H1 (cell line): ENCODE data around the gene SUOX. TPM values are rescaled to one million over a fixed set of nuclear protein-coding genes. Genes with fewer than 3 reads are reported as not detected.

ENCODE experiments used
- CTCF ChIA-PET: fragments of 300-600 bp; sonication (Branson Sonifier 250); formaldehyde crosslinking; loops from one replicate; lab custom pipeline; 2021; ENCODE audit not compliant: partially characterized antibody; lab: Charles Lee
- POLR2A ChIA-PET: fragments of 300-600 bp; sonication (Branson Sonifier 250); formaldehyde crosslinking; loops from one replicate; lab custom pipeline; 2021; ENCODE audit warnings: inconsistent platforms; ENCODE audit not compliant: partially characterized antibody; lab: Charles Lee
- DNase-seq, 2 experiments: peaks; one replicate each; pipeline versions ENCODE4 v3.0.0 to v3.0.0-alpha.2; 2010 to 2022; ENCODE audit warnings: low spot score in 2 of 2, low read depth in 1 of 2, mixed read lengths in 1 of 2
- FAIRE-seq: peaks from 2 replicates; lab custom pipeline; 2011; peaks lifted over from hg19 to GRCh38; lab: Jason Lieb, UNC
- H2AFZ ChIP-seq: 2 replicates; pipeline ENCODE4 v1.8.1; 2012; ENCODE audit warnings: low read length, inconsistent platforms
- H2AK5ac ChIP-seq: 2 replicates; pipeline ENCODE4 v1.6.1; 2013; ENCODE audit warnings: low read depth, low read length
- H2BK120ac ChIP-seq: replicated peaks from 2 replicates; pipeline ENCODE3; 2013; ENCODE audit warnings: low read depth, low read length, inconsistent platforms
- H2BK12ac ChIP-seq: 2 replicates; pipeline ENCODE4 v1.6.1; 2013; ENCODE audit warnings: low read depth, low read length
- H2BK15ac ChIP-seq: 2 replicates; pipeline ENCODE4 v1.6.1; 2013; ENCODE audit warnings: low read length
- H2BK20ac ChIP-seq: 2 replicates; pipeline ENCODE4 v1.6.1; 2013; ENCODE audit warnings: low read length
- H2BK5ac ChIP-seq: 2 replicates; pipeline ENCODE4 v1.6.1; 2013; ENCODE audit warnings: low read depth, low read length
- H3K14ac ChIP-seq: 2 replicates; pipeline ENCODE4 v1.6.1; 2013; ENCODE audit warnings: inconsistent platforms; ENCODE audit not compliant: insufficient read length
- H3K18ac ChIP-seq: 2 replicates; pipeline ENCODE4 v1.6.1; 2013; ENCODE audit warnings: low read length; ENCODE audit errors: extremely low read depth
- H3K23ac ChIP-seq: 2 replicates; pipeline ENCODE4 v1.6.1; 2013; ENCODE audit warnings: inconsistent platforms; ENCODE audit not compliant: insufficient read length
- H3K23me2 ChIP-seq: 2 replicates; pipeline ENCODE4 v1.6.1; 2013; ENCODE audit warnings: low read depth, low read length
- H3K27ac ChIP-seq: 2 replicates; pipeline ENCODE4 v1.6.1; 2011; ENCODE audit warnings: low read depth, low read length, inconsistent platforms
- H3K27me3 ChIP-seq, 4 experiments: replicated peaks in 1 of 4; 1 replicate in 1 of 4; 2 replicates in 3 of 4; pipeline versions ENCODE4 v1.6.1 to v1.8.1; 2011 to 2013; ENCODE audit warnings: low read length in 3 of 4, mild to moderate bottlenecking in 3 of 4, inconsistent platforms in 2 of 4, mixed read lengths in 2 of 4, moderate library complexity in 1 of 4; ENCODE audit not compliant: control insufficient read depth in 3 of 4, insufficient read depth in 3 of 4; ENCODE audit errors: extremely low read depth in 1 of 4
- H3K36me3 ChIP-seq, 4 experiments: 2 replicates each; pipeline versions ENCODE4 v1.6.1 to v1.8.1; 2011 to 2013; ENCODE audit warnings: mild to moderate bottlenecking in 4 of 4, low read length in 3 of 4, moderate library complexity in 2 of 4, control low read depth in 1 of 4, inconsistent platforms in 1 of 4; ENCODE audit not compliant: insufficient read depth in 4 of 4, control insufficient read depth in 2 of 4
- H3K4ac ChIP-seq: replicated peaks from 2 replicates; pipeline ENCODE3; 2013; ENCODE audit warnings: low read length, low read depth, mixed read lengths, inconsistent platforms; ENCODE audit not compliant: insufficient read length
- H3K4me1 ChIP-seq, 4 experiments: replicated peaks in 1 of 4; 1 replicate in 1 of 4; 2 replicates in 3 of 4; pipeline versions ENCODE4 v1.6.1 to v1.8.1; 2011 to 2013; ENCODE audit warnings: low read length in 3 of 4, inconsistent platforms in 2 of 4, mixed read lengths in 1 of 4; ENCODE audit not compliant: insufficient read depth in 4 of 4, control insufficient read depth in 3 of 4
- H3K4me2 ChIP-seq, 2 experiments: 2 replicates each; pipeline versions ENCODE4 v1.6.1 to v1.8.1; 2011 to 2013; ENCODE audit warnings: low read depth in 2 of 2, low read length in 2 of 2, control low read depth in 1 of 2, inconsistent platforms in 1 of 2, mild to moderate bottlenecking in 1 of 2; ENCODE audit not compliant: insufficient read depth in 1 of 2
- H3K4me3 ChIP-seq, 4 experiments: fragments of 200-600, 300-600 bp in 1 of 4; sonication (generic), shearing (Covaris generic), sonication (Bioruptor Twin) in 1 of 4; 2 replicates each; pipeline versions ENCODE4 v1.5.1 to v1.8.1; 2011 to 2016; ENCODE audit warnings: low read length in 4 of 4, low read depth in 3 of 4, control low read depth in 2 of 4, inconsistent platforms in 2 of 4, mild to moderate bottlenecking in 2 of 4, mixed read lengths in 1 of 4, moderate library complexity in 1 of 4; ENCODE audit not compliant: insufficient read depth in 2 of 4; ENCODE audit errors: extremely low read depth in 1 of 4
- H3K56ac ChIP-seq: replicated peaks from 2 replicates; pipeline ENCODE3; 2013; ENCODE audit warnings: low read depth, mild to moderate bottlenecking, mixed read lengths, low read length, inconsistent platforms; ENCODE audit not compliant: insufficient read length
- H3K79me1 ChIP-seq: 2 replicates; pipeline ENCODE4 v1.6.1; 2013; ENCODE audit warnings: low read depth, low read length, control low read depth
- H3K79me2 ChIP-seq, 2 experiments: 2 replicates each; pipeline versions ENCODE4 v1.6.1 to v1.8.1; 2012 to 2013; ENCODE audit warnings: low read length in 2 of 2, mild to moderate bottlenecking in 2 of 2, inconsistent platforms in 1 of 2; ENCODE audit not compliant: insufficient read depth in 2 of 2, control insufficient read depth in 1 of 2
- H3K9ac ChIP-seq, 4 experiments: replicated peaks in 1 of 4; 1 replicate in 1 of 4; 2 replicates in 3 of 4; pipeline versions ENCODE4 v1.6.1 to v1.8.1; 2011 to 2013; ENCODE audit warnings: low read depth in 3 of 4, low read length in 3 of 4, control low read depth in 2 of 4, mild to moderate bottlenecking in 2 of 4, moderate library complexity in 2 of 4, inconsistent platforms in 1 of 4; ENCODE audit errors: extremely low read depth in 1 of 4
- H3K9me3 ChIP-seq, 2 experiments: 2 replicates each; pipeline versions ENCODE4 v1.6.1 to v1.8.1; 2012 to 2013; ENCODE audit warnings: mild to moderate bottlenecking in 2 of 2, moderate library complexity in 2 of 2, control low read depth in 1 of 2, inconsistent platforms in 1 of 2, low read depth in 1 of 2, low read length in 1 of 2, mixed read lengths in 1 of 2; ENCODE audit not compliant: insufficient read depth in 2 of 2
- H4K20me1 ChIP-seq, 2 experiments: replicated peaks in 1 of 2; 2 replicates each; pipeline versions ENCODE3 to v1.8.1; 2011 to 2013; ENCODE audit warnings: inconsistent platforms in 2 of 2, low read length in 2 of 2, mild to moderate bottlenecking in 1 of 2; ENCODE audit not compliant: insufficient read depth in 2 of 2, control insufficient read depth in 1 of 2
- H4K5ac ChIP-seq: 2 replicates; pipeline ENCODE4 v1.6.1; 2013; ENCODE audit warnings: low read length, low read depth, mixed read lengths, inconsistent platforms; ENCODE audit not compliant: insufficient read length
- H4K8ac ChIP-seq: 2 replicates; pipeline ENCODE4 v1.8.0; 2013; ENCODE audit warnings: mild to moderate bottlenecking, moderate library complexity, low read length, inconsistent platforms; ENCODE audit not compliant: insufficient read depth; ENCODE audit errors: extremely low read depth
- H4K91ac ChIP-seq: replicated peaks from 2 replicates; pipeline ENCODE3; 2013; ENCODE audit warnings: low read length, mixed read lengths, inconsistent platforms; ENCODE audit not compliant: insufficient read length
- FOSL1 ChIP-seq: IDR thresholded peaks from 2 replicates; pipeline ENCODE4 v1.6.1; 2011; ENCODE audit warnings: mild to moderate bottlenecking, low read depth, low read length, moderate library complexity; ENCODE audit not compliant: insufficient read depth
- SP4 ChIP-seq: IDR thresholded peaks from 2 replicates; pipeline ENCODE4 v1.6.1; 2012; ENCODE audit warnings: low read length, inconsistent platforms
- WGBS, 2 experiments: shearing (Covaris generic) in 1 of 2; methylation state at CpG; one replicate each; pipeline versions ENCODE4 v1.1.6 to v1.1.7; 2013 to 2015; ENCODE audit warnings: low lambda C conversion rate in 2 of 2, mixed read lengths in 2 of 2, inconsistent platforms in 1 of 2, low coverage in 1 of 2, missing lambda C conversion rate in 1 of 2; ENCODE audit not compliant: insufficient replicate concordance in 2 of 2, insufficient coverage in 1 of 2, insufficient read length in 1 of 2; ENCODE audit errors: extremely low coverage in 1 of 2, missing lambda C conversion rate in 1 of 2; 5-methylcytosine and 5-hydroxymethylcytosine counted together
- polyA plus RNA-seq, 7 experiments: library from polyadenylated mRNA; depleted of rRNA in 3 of 7; stranded (reverse) in 5 of 7; unstranded in 2 of 7; fragments of >200 nt in 5 of 7; fragments of 200-250 nt in 2 of 7; gene quantifications; 1 replicate in 5 of 7; 2 replicates in 1 of 7; 4 replicates in 1 of 7; pipeline versions ENCODE4 v1.2.1 to v1.2.3, GENCODE V29; 2011 to 2013; ENCODE audit warnings: missing spikeins in 2 of 7, mixed read lengths in 2 of 7
- total RNA-seq: library from RNA; stranded (reverse); fragmentation: NEBNext Ultra II Directional; extraction: Animal tissue kit (Norgen Biotek cat#: 25700); gene quantifications from 2 replicates; pipeline ENCODE4 v1.2.1, GENCODE V29; 2021

Gene SUOX
- total and polyA plus RNA-seq, 2 of the 8 experiments (the other 6 are each of a cell fraction or from before 2014, with no cell fraction given), result 22.5 to 31.3 TPM

DNA sequence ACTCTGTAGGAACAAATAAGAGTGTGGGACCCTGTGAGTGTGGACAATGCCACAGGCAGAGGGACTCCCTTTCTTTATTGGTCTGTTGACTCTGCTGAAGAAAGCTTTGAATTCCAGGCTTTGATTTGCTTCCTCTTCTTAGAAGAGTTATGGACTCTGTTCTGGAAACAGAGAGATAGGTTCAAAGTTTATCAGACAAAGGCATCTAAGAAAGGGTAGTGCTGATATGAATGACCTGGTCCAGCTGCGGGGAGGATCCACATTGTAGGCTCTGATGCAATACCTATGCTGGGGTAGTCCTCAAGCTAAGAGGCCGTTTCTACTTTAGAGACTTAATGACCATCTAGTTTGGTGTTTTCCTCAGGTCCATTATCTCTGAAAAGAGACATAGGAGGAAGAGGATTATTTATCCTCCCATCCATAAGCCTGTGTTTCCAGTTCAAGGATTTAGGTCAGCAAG lies 13.1 kb downstream of the SUOX start:
- Histone ChIP-seq H3K79me2 (no peaks in the 10 kb centered on the region), H3K79me1 (0 out of 2 replicates have a peak, but pooled peaks cover 2% of the 10 kb centered on the region), H2AK5ac (no peak overlapping the region), H3K36me3 (no peaks in the 10 kb centered on the region), H2BK15ac (no peak overlapping the region), H3K4me2 (no peak overlapping the region), H2BK20ac (no peak overlapping the region), H3K56ac (no peak overlapping the region), H2BK12ac (no peak overlapping the region), H3K27ac (no peak overlapping the region), H3K23ac (no peak overlapping the region), H3K9ac (no peak overlapping the region), H2BK120ac (no peak overlapping the region), H2AFZ (no peak overlapping the region), H3K23me2 (peaks cover 9% of the 10 kb centered on the region), H3K4me1 (peaks cover 0 to 4% (median 2%) of the 10 kb centered on the region in 4 experiments; a peak in 3 of 7 replicates), H3K9me3 (no peaks in the 10 kb centered on the region), H4K91ac (no peak overlapping the region), H3K18ac (no peak overlapping the region), H2BK5ac (no peak overlapping the region), H3K14ac (no peak overlapping the region), H4K5ac (no peak overlapping the region), H3K4ac (no peak overlapping the region), H3K27me3 (no peaks in the 10 kb centered on the region), H4K8ac (no peak overlapping the region), H4K20me1 (no peaks in the 10 kb centered on the region), H3K4me3 (no peak overlapping the region)
- WGBS, 2 experiments, result 92% methylated on average over 2 of the region's 2 CpGs; no CpG with 5 or more reads in 1 of the 2 experiments
- DNase-seq (no peak), FAIRE-seq (no peak)
- ChIA-PET POLR2A (interaction anchor here (0.8 to 6.9 kb wide), 8 partner anchors 11 to 178 kb away, joined by 3 to 82 read pairs (median 4); partner anchors contain the start of genes IKZF4, RAB5B and SUOX), CTCF (interaction anchor here (1.0 to 4.0 kb wide), 5 partner anchors 8 to 272 kb away, joined by 3 to 20 read pairs (median 6); no protein-coding TSS in a partner anchor)
- TF ChIP-seq SP4, result no peak
- TF ChIP-seq FOSL1, result no peak
